Measurements from ENCODE around the gene RWDD3. TPM values are rescaled to one million over a fixed set of nuclear protein-coding genes. Genes with fewer than 3 reads are reported as not detected.

Gene RWDD3
- total and polyA plus RNA-seq, 10 of the 15 experiments (the other 5 are each of a cell fraction or from before 2014, with no cell fraction given) = 9.8 to 42.9 (median 21.4) TPM

- Histone ChIP-seq H3K27ac (ENCODE audit: control insufficient read depth, insufficient read depth) (no peak overlapping the region), H4K20me1 (ENCODE audit: control insufficient read depth, insufficient read depth) (no peaks in the 10 kb centered on the region), H3K27me3 (replicated peaks in 1 of 2; ENCODE audit: control insufficient read depth in 2 of 2, insufficient read depth in 2 of 2, low read length in 1 of 2) (no peaks in the 10 kb centered on the region), H2AFZ (ENCODE audit: control insufficient read depth, low read depth, low read length) (no peak overlapping the region), H3K9ac (ENCODE audit: control insufficient read depth, insufficient read depth, low read length) (no peak overlapping the region), H3K4me2 (ENCODE audit: control insufficient read depth, insufficient read depth) (no peak overlapping the region), H3K79me2 (ENCODE audit: control insufficient read depth, insufficient read depth, low read length) (no peaks in the 10 kb centered on the region), H3K36me3 (ENCODE audit: control insufficient read depth in 2 of 2, insufficient read depth in 2 of 2, low read length in 1 of 2) (no peaks in the 10 kb centered on the region), H3K4me3 (no peak overlapping the region), H3K9me3 (replicated peaks; ENCODE audit: control insufficient read depth, insufficient read depth, low read length) (no peaks in the 10 kb centered on the region), H3K4me1 (ENCODE audit: control insufficient read depth, insufficient read depth, low read length) (no peaks in the 10 kb centered on the region)
- ChIA-PET CTCF (interaction anchor here (2.7 kb wide), 1 partner anchor 10 kb away, joined by 12 read pairs; the partner anchor contains the start of gene RWDD3), RAD21 (ENCODE audit: unreplicated experiment) (interaction anchor here (0.9 to 1.2 kb wide), 2 partner anchors 11 to 139 kb away, joined by 4 to 8 read pairs; partner anchors contain the start of gene RWDD3), SMC1A (ENCODE audit: uncharacterized antibody, unreplicated experiment) (interaction anchor here (0.8 to 1.1 kb wide), 4 partner anchors 21 to 369 kb away, joined by 3 to 4 read pairs (median 4); no protein-coding TSS in a partner anchor), POLR2A (interaction anchor here (0.6 kb wide), 2 partner anchors 15 to 94 kb away, joined by 6 to 8 read pairs; no protein-coding TSS in a partner anchor)
- no TSS peak for BruUV-seq (replicated peaks)
- ATAC-seq = no peak
- intact Hi-C loops (cut with micrococcal nuclease; ENCODE audit: unreplicated experiment) (no loop called here), in situ Hi-C loops (cut with MboI) (no loop called here)
- FAIRE-seq = no peak
- no peak for DNase-seq (ENCODE audit: low read depth, low spot score)
- no peak for TF ChIP-seq PAX8 (IDR thresholded peaks at IDR 0.05)
- TF ChIP-seq RCOR1 (conservative IDR thresholded peaks at IDR 0.05; ENCODE audit: low read depth, low read length) = no peak
- no peak for TF ChIP-seq ZNF207 (IDR thresholded peaks at IDR 0.05; ENCODE audit: borderline replicate concordance)
- TF ChIP-seq SMAD1 (IDR thresholded peaks at IDR 0.05; ENCODE audit: low read depth, partially characterized antibody) = no peak
- no peak for TF ChIP-seq ZNF622 (IDR thresholded peaks at IDR 0.05)
- no peak for TF ChIP-seq ZBTB11 (CRISPR knock-in tag; IDR thresholded peaks at IDR 0.05)
- TF ChIP-seq ZNF217 (IDR thresholded peaks at IDR 0.05) = no peak
- TF ChIP-seq ZNF384 (IDR thresholded peaks at IDR 0.05; ENCODE audit: borderline replicate concordance, low read depth, low read length) = no peak
- no peak for TF ChIP-seq E2F4 (IDR thresholded peaks at IDR 0.05; ENCODE audit: low read depth, low read length)
- TF ChIP-seq BRCA1 (IDR thresholded peaks at IDR 0.05; ENCODE audit: low read depth, low read length) = no peak
- no peak for TF ChIP-seq BCLAF1 (IDR thresholded peaks at IDR 0.05)
- TF ChIP-seq CUX1 (IDR thresholded peaks at IDR 0.05; ENCODE audit: insufficient replicate concordance, low read depth, low read length) = no peak
Observed at GRCh38 chr1:95223110-95223509, 10.9 kb upstream of the RWDD3 start.
